ENCODE results near the gene TMEM156.

Gene TMEM156

DNA sequence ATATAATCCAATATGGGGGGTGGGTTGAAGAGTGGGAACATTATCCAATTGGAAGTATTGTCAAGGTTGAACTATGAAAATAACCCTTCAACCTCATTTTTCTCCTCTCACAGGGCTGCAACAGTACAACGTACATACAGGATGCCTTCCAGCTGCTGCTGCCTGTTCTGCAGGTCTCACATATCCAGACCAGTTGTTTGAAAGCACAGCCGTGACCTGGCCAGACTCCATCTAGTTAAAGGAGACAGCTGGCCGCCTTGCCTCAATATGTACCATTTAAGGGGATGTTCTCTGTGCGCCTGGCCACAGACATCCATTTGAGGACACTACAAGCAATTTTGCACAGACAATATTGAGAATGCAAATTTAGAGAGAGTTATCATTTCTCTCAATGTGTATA lies 88.9 kb downstream of the TMEM156 start:
- TF ChIP-seq TEAD4 (IDR thresholded peaks at IDR 0.05) (no peak), NFIC (IDR thresholded peaks at IDR 0.05) (no peak)

DNA sequence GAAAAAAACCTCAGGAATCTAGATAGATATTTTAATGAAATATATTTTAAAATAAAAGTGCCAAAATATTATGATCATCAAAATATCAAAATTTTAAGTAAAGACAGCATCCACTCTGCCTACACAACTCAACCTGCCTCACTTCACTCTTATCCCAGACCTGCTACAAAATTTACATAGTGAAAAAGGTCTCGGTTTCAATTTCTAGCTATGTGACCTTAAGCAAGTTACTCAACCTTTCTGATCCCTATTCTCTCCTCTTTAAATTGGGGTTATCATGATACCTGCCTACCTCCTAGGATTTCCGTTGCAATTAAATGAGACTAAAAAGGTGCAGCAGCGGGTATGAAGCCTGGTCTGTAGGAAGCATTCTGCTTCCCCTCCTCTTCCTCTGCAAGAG lies 91.7 kb downstream of the TMEM156 start:
- TF ChIP-seq, protein P1, sequence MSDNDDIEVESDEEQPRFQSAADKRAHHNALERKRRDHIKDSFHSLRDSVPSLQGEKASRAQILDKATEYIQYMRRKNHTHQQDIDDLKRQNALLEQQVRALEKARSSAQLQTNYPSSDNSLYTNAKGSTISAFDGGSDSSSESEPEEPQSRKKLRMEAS (IDR thresholded peaks at IDR 0.05): no peak
- TF ChIP-seq ZBTB7A (IDR thresholded peaks at IDR 0.05; ENCODE audit: low read depth): no peak
- TF ChIP-seq, protein P2, sequence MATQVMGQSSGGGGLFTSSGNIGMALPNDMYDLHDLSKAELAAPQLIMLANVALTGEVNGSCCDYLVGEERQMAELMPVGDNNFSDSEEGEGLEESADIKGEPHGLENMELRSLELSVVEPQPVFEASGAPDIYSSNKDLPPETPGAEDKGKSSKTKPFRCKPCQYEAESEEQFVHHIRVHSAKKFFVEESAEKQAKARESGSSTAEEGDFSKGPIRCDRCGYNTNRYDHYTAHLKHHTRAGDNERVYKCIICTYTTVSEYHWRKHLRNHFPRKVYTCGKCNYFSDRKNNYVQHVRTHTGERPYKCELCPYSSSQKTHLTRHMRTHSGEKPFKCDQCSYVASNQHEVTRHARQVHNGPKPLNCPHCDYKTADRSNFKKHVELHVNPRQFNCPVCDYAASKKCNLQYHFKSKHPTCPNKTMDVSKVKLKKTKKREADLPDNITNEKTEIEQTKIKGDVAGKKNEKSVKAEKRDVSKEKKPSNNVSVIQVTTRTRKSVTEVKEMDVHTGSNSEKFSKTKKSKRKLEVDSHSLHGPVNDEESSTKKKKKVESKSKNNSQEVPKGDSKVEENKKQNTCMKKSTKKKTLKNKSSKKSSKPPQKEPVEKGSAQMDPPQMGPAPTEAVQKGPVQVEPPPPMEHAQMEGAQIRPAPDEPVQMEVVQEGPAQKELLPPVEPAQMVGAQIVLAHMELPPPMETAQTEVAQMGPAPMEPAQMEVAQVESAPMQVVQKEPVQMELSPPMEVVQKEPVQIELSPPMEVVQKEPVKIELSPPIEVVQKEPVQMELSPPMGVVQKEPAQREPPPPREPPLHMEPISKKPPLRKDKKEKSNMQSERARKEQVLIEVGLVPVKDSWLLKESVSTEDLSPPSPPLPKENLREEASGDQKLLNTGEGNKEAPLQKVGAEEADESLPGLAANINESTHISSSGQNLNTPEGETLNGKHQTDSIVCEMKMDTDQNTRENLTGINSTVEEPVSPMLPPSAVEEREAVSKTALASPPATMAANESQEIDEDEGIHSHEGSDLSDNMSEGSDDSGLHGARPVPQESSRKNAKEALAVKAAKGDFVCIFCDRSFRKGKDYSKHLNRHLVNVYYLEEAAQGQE (IDR thresholded peaks at IDR 0.05; ENCODE audit: low read depth): no peak
- no peak for TF ChIP-seq CREB1 (IDR thresholded peaks at IDR 0.05; ENCODE audit: low read depth)
- no peak for TF ChIP-seq EGR1 (IDR thresholded peaks at IDR 0.05)
- TF ChIP-seq EP300 (IDR thresholded peaks at IDR 0.05; ENCODE audit: borderline replicate concordance): no peak

DNA sequence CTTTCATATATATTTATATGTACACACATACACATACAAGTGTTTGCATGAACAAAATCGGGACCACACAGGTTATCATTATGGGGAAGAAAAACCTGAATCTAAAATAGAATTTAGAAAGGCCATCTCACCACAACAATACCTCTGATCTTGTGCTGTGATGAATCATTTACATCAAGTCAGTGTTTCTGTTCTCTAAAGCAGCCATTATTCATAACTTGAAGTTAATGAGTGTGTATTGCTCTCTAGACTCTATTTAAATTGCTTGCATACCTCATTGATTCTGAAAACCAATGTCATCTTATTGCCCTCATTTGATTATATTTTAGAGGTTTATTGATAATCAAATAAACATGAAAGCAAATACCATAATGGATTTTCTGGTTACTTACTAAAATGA lies 93.0 kb downstream of the TMEM156 start:
- TF ChIP-seq TEAD4 (IDR thresholded peaks at IDR 0.05) (no peak), TAF1 (IDR thresholded peaks at IDR 0.05; ENCODE audit: low read depth) (no peak), EGR1 (IDR thresholded peaks at IDR 0.05) (no peak), CREB1 (IDR thresholded peaks at IDR 0.05; ENCODE audit: low read depth) (no peak), NFIC (IDR thresholded peaks at IDR 0.05) (no peak), FOXM1 (IDR thresholded peaks at IDR 0.05; ENCODE audit: borderline replicate concordance, low read depth) (no peak), YY1 (IDR thresholded peaks at IDR 0.05; ENCODE audit: low read depth) (no peak), RAD21 (IDR thresholded peaks at IDR 0.05; ENCODE audit: low read depth) (no peak), ZBTB7A (IDR thresholded peaks at IDR 0.05; ENCODE audit: low read depth) (no peak)
- TF ChIP-seq, protein P3, sequence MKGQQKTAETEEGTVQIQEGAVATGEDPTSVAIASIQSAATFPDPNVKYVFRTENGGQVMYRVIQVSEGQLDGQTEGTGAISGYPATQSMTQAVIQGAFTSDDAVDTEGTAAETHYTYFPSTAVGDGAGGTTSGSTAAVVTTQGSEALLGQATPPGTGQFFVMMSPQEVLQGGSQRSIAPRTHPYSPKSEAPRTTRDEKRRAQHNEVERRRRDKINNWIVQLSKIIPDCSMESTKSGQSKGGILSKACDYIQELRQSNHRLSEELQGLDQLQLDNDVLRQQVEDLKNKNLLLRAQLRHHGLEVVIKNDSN (IDR thresholded peaks at IDR 0.05): no peak

DNA sequence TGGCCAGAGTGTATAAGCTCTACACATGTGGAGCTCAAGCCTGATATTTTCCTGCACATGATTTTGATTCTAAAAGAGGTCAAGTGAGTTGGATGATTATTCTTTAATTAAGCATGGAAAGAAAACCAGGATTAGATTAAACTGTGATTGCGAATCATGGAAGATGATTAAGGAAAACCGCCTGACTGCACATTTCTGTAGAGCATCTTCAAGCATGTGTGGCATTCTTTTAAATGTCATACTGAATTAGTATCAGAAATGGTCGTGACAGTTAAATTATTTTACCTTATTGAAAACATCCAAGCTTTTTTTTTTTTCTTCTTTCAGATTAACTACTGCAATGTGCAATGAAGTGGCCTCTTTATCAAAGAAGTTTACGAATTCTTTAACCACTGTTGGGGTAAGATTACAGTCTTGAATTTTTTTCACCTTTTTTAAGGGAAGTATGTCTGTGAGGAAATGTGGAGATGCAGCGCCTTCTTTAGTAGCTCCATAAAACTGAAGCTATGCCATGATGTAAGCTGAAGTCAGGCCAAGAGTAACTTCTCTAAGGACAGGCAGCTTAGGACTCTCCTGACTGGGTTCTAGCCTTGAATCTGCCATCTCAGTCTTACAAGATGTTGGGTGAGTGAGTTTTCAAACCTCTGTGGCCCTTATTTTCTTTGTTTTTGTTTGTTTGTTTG lies 96.7 kb downstream of the TMEM156 start:
- TF ChIP-seq, protein P1 (IDR thresholded peaks at IDR 0.05): no peak
- no peak for TF ChIP-seq TAF1 (IDR thresholded peaks at IDR 0.05; ENCODE audit: low read depth)
- TF ChIP-seq CEBPB (IDR thresholded peaks at IDR 0.05): no peak
- TF ChIP-seq FOXM1 (IDR thresholded peaks at IDR 0.05; ENCODE audit: borderline replicate concordance, low read depth): no peak
- TF ChIP-seq, protein P3 (IDR thresholded peaks at IDR 0.05): no peak

DNA sequence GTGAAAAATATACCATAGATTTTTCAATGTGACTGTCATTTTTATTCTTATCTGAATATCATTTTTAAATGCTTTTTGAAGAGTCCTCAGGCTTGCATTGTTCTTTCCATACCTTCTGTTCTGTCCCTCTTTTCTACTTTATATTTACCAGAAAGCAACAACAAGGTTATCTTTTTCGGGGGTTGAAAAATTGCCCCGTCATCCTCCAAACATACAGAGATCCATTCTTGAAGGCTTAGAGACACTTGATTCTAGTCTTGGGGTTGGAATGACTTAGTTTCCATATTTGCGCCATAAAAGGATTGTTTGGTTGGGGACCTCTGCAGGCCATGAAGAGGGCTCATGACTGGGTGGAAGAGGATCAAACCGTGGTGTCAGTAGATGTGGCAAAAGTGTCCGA lies 101.1 kb downstream of the TMEM156 start:
- TF ChIP-seq TAF1 (IDR thresholded peaks at IDR 0.05; ENCODE audit: low read depth) (no peak), FOXM1 (IDR thresholded peaks at IDR 0.05; ENCODE audit: borderline replicate concordance, low read depth) (no peak), RAD21 (IDR thresholded peaks at IDR 0.05; ENCODE audit: low read depth) (no peak), TEAD4 (IDR thresholded peaks at IDR 0.05) (no peak), EGR1 (IDR thresholded peaks at IDR 0.05) (no peak), YY1 (IDR thresholded peaks at IDR 0.05; ENCODE audit: low read depth) (no peak)
- TF ChIP-seq, protein P1 (IDR thresholded peaks at IDR 0.05): no peak

DNA sequence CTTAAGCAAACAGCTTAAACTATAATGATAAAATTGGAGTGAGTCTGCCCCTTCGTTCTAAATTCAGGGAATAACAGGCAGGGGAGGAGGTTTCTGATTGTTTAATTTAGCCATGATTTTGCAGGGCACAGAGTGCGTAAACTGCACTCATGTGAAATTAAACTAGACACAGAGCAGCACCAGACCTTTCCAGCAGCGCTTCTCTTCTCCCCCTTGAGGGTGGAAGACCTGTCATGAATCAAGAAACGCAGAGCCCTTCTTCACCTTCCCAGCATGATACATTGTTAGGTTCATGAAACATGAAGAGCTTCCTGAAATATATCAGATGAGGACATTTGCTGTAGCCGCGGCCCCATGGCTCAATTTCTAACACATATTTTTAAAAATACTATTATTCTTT lies 101.5 kb downstream of the TMEM156 start:
- TF ChIP-seq TEAD4 (IDR thresholded peaks at IDR 0.05) (no peak), NFIC (IDR thresholded peaks at IDR 0.05) (no peak), FOXM1 (IDR thresholded peaks at IDR 0.05; ENCODE audit: borderline replicate concordance, low read depth) (no peak), CREB1 (IDR thresholded peaks at IDR 0.05; ENCODE audit: low read depth) (no peak)

DNA sequence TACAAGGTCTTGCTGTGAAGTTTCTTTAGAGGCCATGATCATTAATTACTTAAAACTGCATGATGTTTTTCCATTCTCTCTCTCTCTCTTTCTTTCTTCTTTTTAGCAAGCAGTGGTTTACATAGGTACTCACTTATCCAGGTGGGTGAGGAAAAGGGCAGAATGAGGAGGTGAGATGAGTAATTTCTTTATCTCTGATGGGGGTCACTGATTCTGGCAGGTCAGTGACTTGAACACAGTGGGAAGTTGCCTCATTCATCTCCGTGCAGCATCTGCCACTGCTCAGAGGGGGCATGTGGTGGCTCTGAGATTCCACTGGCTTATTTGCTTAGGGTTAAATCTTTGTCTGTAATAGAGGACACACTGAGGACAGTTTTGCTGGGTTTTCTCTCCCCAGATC lies 102.0 kb downstream of the TMEM156 start:
- TF ChIP-seq, protein P1 (IDR thresholded peaks at IDR 0.05): no peak

DNA sequence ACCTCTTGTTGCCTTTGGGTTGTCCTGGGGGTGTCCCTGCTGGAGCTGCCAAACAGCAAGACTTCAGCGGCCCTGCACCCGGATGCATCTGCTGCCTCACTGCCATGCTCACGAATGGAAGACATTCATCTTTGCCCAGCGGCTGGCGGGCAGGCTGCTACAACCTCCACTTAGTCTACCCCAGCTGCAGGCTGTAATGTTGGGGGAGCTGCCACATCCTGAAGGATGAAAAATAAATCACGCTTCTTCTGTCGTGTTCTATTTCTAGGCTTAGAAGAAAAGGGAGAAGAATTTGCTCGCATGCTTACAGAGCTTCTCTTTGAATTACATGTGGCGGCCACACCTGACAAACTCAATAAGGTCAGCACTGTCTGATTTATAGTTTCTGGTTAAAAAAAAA lies 103.2 kb downstream of the TMEM156 start:
- TF ChIP-seq, protein P3 (IDR thresholded peaks at IDR 0.05): no peak
- no peak for TF ChIP-seq CREB1 (IDR thresholded peaks at IDR 0.05; ENCODE audit: low read depth)
